HG03457 (cell line): ENCODE results near the gene SPDYE6.
"Not testable (repeated sequence)": the region's sequence is repeated elsewhere in the genome, so short reads cannot be mapped to it uniquely, and the experiment has no call there.

Experiments used
- ATAC-seq: cut with Tn5 transposase; IDR thresholded peaks from one replicate; pipeline ENCODE4 v1.9.1; 2021; ENCODE audit warnings: moderate number of reproducible peaks; ENCODE audit not compliant: unreplicated experiment

SPDYE6 gene

DNA sequence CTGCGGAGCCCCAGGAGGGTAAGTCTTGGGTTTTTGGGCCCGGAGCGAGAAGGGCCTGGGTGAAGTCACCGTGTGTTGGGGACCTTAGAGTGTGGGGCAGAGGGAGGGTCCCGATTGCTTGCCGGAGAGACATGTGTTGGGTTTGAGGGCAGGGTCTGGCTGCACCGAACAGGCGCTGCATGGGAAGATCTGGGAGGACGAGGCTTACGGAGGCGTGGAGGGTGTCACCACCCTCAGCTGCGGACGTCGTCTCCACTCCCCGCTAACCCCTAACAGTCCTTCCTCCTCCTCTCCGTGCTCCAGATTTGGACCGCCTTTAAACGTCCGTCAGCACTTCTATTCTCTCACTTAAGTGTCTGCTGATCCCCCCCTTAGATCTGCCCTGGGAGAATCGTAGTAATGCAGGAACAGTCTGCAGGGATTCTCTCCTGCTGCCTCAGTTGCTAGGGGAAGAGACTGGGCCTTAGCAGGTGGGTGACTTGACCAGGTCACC is 8.2 kb upstream of the SPDYE6 start:
- ATAC-seq = not testable (repeated sequence)

DNA sequence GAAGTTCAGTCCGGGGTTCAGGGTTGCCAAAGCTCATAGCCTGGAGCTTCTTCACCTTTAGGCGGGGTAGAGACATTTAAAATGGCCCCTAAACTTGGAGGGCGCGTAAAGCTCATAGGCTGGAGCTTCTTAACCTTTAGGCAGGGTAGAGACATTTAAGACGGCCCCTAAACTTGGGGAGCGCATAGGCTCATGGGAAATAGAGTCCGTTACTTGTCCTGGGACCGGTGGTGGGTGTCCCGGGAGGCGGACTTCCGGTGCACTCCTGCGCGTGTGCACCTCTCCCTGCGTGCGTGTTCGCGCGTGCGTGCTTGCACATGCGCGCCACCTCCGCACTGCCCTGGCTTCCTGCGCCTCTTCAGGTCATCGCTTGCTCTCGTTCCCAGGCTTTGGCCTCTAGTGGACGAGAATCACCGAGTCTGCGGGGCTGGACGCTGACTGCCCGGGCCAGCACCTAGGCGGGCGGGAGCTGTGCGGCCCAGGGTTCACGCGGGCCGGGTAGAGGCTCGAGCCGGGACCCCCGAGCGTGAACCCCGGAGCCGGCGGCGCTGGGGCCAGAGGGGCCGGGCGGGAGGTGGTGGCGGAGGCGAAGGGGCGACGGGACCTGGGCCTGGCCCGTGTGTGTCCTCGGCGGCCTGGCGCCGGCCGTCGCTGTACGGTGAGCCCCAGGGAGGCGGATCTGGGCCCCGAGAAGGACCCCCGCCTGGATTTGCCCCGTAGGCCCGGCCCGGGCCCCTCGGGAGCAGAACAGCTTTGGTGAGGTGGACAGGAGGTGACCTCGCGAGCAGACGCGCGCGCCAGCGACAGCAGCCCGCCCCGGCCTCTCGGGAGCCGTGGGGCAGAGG is 7.5 kb upstream of the SPDYE6 start:
- ATAC-seq = peak; percentile 98

DNA sequence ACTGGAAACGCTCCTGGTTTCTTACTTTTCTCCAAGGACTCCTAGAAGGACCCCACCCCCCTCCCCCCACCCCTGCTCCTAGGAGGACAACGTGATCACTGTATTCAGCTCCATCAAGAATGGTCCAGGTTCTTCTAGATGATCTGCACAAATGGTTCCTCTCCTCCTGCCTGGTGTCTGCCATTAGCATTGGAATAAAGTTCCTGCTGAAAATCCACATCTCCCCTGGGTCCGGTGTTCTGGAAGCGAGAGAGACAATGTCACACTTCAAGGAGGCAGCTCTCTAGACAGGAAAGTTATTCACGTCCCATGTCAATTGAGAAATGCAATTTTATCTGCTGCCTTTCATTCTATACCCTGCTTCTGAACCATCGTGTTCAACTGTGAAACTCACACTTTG is 9.3 kb downstream of the SPDYE6 start:
- not testable (repeated sequence) for ATAC-seq

DNA sequence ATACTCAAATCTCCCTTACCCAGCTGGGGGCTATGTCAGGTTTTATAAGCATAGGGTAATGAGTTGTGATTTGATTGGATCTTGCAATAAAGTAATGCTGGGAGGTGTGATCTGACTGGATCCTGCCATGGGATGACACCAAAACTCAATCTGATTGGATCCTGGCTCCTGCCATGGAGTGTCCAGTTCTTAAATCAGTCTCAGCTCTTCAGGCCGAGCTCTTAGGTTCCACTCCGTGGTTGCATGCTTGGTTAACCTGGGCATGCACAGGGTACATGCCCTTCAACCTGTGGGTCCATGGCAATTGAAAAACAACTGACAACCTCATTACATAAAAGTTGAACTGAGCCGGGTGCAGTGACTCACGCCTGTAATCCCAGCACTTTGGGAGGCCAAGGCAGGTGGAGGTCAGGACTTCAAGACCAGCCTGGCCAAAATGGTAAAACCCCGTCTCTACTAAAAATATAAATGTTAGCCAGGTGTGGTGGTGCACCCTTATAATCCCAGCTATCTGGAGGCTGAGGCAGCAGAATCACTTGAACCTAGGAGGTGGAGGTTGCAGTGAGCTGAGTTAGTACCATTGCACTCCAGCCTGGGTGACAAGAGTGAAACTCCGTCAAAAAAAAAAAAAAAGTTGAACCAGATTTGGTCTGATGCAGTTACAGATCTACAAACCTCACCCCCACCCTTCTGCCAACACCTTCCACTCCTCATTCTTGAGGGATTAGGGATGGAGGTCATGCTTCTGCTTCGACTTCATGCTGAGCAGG is 15.5 kb downstream of the SPDYE6 start:
- not testable (repeated sequence) for ATAC-seq

DNA sequence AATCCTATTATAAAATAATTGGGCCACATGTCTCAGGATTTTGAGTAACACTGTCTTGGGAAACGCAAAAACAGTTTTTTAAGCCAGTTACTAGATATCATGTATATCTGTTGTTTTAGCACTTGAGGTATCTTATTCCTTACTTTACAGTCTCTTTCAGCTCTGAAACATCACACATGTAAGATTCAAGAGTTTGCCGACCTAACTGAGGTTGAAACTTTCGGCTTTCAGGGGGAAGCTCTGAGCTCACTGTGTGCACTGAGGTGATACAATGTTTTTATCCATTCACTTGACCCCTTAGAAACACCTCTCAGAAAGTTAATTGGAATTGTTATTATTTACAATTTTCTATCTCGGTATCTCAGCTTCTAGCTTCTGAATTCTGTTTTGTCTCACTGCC is 18.8 kb downstream of the SPDYE6 start:
- not testable (repeated sequence) for ATAC-seq

DNA sequence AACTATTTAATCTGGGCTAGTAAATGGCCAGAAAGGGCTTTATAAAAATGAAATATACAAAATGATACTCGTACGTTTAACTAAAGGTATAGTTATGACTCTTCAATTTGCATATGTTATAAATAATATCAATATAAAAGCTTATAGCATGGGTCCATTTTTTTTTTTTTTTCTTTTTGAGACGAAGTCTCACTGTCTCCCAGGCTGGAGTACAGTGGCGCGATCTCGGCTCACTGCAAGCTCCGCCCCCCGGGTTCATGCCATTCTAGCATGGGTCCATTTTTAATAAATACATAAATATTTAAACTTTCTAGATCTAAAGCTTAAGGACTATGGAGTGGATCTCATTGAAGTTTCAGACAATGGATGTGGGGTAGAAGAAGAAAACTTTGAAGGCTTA is 19.2 kb downstream of the SPDYE6 start:
- ATAC-seq = not testable (repeated sequence)

DNA sequence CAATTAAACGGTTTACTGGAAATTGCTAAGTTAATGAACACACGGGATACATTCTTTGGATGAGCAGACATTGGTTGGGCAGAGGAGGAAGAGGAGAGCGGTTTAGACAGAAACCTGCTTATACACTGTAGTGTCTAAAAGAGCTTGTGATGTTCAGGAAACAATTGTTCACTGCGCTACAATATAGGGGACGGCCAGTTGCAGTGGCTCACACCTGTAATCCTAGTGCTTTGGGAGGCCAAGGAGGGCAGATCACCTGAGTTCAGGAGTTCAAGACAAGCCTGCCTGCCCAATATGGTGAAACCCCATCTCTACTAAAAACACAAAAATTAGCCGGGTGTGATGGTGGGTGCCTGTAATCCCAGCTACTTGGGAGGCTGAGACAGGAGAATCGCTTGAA is 20.7 kb downstream of the SPDYE6 start:
- ATAC-seq = not testable (repeated sequence)

DNA sequence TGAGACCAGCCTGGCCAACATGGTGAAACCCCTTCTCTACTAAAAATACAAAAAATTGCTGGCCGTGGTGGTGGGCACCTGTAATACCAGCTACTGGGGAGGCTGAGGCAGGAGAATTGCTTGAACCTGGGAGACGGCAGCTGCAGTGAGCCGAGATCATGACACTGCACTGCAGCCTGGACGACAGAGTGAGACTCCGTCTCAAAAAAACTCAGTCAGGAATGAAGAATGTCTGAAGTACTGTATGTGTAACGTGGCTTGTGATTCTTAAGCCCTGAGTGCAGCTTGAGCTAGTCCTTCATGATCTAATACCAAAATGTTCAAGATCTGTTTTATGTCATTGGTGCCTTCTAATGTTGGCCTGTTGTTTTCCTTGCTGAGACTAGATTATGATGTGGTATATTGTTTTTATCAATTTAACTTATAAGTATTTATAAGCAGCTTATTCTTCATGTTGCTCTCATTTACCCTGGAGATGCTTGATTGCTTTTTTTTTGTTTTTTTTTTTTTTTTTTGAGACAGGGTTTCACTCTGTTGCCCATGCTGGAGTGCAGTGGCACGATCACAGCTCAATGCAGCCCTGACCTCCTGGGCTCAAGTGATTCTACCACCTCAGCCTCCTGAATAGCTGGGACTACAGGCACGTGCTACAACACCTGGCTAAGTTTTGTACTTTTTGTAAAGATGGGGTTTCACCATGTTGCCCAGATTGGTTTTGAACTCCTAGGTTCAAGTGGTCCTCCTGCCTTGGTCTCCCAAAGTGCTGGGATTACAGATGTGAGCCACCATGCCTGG is 25.4 kb downstream of the SPDYE6 start:
- not testable (repeated sequence) for ATAC-seq

DNA sequence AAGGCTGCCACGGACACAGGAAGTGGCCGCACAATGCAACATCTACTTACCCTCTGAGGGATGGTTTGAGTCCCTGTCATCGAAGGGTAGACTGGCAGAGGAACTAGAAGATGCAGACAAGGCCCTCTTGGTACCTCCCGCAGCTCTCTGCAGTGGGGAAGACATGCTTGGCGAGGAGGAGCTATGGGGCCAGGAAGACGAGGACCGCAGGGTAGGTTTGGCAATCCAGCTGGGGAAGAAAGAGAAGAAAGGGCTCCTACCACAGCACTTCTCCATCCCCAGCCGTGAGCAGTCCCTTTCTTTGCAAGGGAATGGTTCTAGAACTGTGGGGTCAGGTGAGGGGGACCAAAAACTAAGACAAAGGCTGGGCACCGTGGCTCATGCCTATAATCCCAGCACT is 26.9 kb downstream of the SPDYE6 start:
- not testable (repeated sequence) for ATAC-seq

DNA sequence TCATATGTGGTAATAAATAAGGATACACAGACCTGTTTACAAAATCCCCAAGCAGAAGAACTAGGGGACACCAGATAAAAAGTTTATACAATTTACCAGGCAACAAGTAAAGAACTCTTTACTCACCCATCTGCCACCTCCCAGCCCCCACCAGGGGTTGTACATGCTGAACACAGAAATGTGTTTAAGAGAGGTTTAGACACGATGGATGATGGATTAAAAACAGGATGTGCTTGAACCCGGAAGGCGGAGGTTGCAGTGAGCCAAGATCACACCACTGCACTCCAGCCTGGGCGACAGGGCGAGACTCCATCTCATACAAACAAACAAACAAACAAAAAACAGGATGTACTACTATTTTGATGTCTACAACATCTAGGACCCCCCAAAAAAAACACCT is 27.4 kb downstream of the SPDYE6 start:
- ATAC-seq = not testable (repeated sequence)

DNA sequence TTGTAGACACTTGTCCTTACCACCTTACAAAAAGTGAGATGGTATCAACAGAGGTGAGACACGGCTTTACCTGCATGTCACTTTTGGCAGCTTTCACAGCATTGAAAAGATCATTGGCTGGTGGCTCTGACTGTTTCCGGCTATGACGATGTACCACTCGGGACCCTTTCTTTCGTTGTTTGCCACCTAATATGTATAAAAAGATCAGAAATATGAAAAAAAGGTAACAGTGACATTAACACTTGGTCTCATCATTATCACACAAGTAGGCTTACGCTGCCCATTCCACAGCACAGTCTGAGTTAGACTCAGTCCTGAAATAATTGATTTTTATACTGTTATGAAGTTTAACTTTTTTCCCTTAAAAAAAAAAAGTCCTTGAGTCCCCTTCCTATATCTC is 29.1 kb downstream of the SPDYE6 start:
- not testable (repeated sequence) for ATAC-seq

DNA sequence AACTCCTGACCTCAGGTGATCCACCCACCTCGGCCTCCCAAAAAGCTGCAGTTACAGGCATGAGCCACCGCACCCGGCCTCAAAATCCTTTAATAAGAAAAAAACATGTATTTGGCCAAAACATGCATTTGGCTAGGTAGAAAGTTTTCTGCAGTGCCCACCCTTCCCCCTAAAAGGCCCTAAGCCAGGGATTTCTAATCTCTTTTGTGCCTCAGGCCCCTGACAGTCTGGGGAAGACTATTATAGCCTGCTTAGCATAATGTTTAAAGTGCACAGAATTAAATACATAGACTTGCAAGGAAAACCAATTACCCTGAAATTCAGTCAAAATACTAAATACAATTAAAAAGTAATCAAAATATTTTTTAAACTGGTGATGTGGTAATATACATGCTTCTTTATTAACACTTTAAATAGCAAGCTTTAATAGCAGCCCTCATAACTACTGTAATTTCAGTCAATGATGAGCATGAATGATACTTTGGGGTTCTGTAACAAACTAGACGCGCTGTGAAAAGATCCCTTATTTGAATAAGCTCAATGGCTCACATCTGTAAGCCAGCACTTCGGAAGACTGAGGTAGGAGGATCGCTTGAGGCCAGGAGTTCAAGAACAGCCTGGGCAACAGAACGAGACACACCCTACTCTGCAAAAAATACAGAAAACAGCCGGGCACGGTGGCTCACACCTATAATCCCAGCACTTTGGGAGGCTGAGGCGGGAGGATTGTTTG is 29.9 kb downstream of the SPDYE6 start:
- ATAC-seq = no peak

DNA sequence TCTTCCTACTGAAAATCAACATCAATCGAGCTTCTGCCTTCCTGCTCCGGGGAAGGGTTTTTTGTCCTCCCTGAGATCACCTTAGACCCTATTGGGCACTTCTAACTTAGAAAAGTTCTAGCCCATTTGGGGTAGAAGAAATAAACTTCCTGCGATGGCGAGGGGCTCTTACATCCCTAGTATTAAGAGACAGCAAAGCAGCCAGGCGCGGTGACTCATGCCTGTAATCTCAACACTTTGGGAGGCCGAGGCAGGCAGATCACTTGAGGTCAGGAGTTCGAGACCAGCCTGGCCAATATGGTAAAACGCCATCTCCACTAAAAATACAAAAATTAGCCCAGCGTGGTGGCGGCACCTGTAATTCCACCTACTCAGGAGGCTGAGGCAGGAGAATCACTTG is 31.1 kb downstream of the SPDYE6 start:
- not testable (repeated sequence) for ATAC-seq

DNA sequence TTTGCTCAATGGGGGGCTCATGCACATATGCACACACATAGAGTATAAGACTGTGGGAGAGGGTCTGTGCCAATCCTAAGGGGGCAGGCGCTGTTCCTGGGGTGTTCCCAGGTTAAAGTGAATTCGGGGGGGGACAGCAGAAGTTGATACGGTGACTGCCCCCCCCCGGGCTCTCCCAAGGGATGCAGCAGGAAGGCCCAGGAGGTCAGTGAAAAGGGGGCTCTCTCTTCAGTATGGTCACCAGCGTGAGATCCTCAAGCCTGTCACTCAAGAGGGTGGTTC is 32.4 kb downstream of the SPDYE6 start:
- ATAC-seq = no peak

DNA sequence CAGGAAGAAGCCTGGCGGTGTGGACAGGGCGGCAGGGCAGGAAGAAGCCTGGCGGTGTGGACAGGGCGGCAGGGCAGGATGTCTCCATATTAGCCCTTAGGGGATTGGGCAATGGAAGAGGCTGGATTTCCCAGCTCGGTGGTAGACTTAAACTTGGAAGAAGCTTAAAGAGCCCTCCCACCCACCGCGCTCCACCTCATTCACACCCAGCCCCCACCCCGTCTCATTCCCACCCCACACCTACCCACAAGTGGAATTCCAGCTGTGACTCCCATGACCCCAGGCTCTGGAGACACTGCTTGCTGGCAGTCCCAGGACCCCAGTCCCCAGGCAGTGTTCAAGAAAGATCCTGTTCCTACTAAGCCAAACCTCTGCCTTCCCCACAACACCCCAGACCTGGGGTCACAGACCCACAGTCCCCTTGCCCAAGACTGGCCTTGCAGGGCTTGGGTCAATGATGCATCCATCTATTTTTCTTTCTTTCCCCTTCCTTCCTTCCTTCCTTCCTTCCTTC is 34.0 kb downstream of the SPDYE6 start:
- ATAC-seq = no peak

DNA sequence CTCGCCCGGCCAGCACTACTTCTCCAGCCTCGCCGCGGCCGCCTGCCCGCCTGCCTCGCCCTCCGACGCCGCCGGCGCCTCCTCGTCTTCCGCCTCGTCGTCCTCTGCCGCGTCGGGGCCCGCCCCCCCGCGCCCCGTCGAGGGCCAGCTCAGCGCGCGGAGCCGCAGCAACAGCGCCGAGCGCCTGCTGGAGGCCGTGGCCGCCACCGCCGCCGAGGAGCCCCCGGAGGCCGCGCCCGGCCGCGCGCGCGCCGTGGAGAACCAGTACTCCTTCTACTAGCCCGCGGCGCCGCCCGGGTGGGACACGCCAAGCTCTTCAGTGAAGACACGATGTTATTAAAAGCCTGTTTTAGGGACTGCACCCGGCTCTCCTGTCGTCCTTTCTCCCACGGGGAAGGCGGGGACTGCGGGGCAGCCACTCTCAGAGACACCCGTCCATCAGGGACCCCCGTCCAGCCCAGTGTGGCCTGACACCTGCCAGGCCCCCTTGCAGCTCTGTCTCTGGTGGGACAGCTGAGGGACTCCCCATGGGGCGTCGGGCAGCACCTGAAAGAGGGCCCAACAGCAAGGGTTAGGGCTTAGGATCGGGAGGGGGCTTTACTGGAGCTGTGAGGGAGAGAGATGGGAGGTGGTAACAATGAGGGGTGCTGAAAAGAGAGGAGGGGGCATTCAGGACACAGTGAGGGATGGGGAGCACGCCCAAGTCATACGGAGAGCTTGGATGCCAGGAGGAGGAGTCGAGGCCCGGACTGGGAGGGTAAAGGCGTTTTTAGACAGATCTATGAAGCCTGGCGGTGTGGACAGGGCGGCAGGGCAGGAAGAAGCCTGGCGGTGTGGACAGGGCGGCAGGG is 34.7 kb downstream of the SPDYE6 start:
- no peak for ATAC-seq

DNA sequence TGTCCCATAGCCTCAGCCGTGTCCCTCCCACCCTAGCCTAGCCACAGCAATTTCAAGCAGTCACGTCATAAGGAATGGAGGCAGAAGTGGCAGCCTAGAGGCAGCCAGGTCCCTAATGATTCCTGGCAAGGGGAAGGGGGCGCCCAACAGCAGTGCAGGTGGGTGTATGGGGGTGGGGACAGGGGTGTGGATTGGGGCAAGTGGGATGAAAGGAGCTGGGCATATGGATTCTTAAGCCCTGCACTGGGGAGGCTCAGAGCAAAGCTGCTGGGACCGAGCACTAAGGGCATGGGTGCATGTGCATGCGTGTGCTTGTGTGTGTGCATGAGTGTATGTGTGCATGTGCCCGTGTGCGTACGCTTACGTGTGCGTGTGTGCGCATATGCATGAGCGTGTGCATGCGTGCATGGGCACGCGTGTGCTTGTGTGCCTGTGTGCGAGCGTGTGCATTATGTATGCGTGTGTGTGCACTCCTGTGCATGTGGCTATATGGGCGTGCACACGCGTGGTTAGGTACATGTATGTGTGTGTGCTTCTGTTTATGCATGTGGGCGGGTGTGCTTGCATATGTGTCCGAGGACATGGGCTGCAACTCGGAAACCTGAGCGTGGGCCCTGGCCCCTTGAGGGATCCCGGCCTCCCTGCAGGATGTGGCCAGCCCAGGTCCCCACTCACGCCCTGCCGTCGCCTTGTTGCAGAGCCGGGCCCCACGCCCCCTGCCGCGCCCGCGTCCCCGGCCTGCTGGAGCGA is 35.5 kb downstream of the SPDYE6 start:
- ATAC-seq = no peak

DNA sequence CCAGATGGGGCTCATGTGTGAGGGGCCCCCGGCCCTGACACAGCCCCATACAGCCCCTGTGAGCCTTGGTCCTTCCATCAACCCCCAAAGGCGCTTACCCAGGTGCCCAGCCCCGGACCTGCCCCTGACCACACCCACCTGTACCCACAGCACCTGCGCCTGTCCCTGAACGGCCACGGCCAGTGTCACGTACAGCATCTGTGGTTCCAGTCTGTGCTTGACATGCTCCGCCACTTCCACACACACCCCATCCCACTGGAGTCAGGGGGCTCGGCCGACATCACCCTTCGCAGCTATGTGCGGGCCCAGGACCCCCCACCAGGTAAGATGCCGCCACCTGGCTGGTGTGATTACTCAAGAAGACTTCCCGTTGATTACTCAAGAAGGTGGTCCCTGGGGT is 36.1 kb downstream of the SPDYE6 start:
- ATAC-seq = no peak

DNA sequence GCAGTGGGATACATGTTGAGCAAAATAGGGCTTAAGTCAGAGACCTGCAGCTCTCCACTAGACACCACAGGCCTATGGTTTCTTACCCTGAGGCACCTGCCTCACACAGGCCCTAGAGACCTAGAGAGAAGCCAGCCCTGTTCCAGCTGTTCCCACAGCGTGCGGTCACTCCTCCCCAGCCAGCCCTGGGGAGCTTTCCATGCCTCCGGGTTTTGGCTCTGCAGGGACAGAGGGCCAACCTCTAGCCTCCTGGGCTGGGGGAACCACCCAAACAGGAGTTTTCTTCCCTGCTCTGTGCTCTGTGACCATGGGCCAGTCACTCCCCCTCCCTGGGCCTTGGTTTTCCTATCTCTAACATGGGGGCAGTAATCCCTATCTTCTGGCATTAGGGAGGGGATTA is 36.6 kb downstream of the SPDYE6 start:
- ATAC-seq = no peak
